Adrenal gland (tissue), 12 donors: ENCODE results near the gene ABCC2. TPM values are rescaled to one million over a fixed set of nuclear protein-coding genes. Genes with fewer than 3 reads are reported as not detected.

Source experiments
- DNase-seq, 7 donors: peaks; one replicate each; pipeline ENCODE4 v3.0.0-alpha.2; 2019 to 2020
- H3K27ac ChIP-seq, 5 donors: fragments of 200-600 bp; sonication (generic) in 4 of 5; 1 replicate in 3 of 5; 2 replicates in 2 of 5; pipeline versions ENCODE4 v1.5.1 to v1.8.0; 2016 to 2020; ENCODE audit warnings: mild to moderate bottlenecking in 1 of 5
- H3K27me3 ChIP-seq: fragments of 200-600 bp; 2 replicates; pipeline ENCODE4 v1.8.0; 2021
- H3K36me3 ChIP-seq, 2 donors: fragments of 200-600 bp; replicated peaks in 1 of 2; 1 replicate in 1 of 2; 2 replicates in 1 of 2; pipeline versions ENCODE4 v1.5.1 to v1.8.0; 2018 to 2022
- H3K4me1 ChIP-seq, 2 donors: fragments of 200-600 bp; replicated peaks in 1 of 2; 1 replicate in 1 of 2; 2 replicates in 1 of 2; pipeline versions ENCODE4 v1.5.1 to v1.8.0; 2018 to 2021
- H3K4me3 ChIP-seq, 4 donors: fragments of 200-600 bp; sonication (generic) in 3 of 4; one replicate each; pipeline ENCODE4 v1.5.1; 2016 to 2018
- H3K9me3 ChIP-seq, 3 donors: fragments of 200-600 bp; sonication (generic) in 1 of 3; replicated peaks in 1 of 3; 1 replicate in 2 of 3; 2 replicates in 1 of 3; pipeline versions ENCODE4 v1.5.1 to v1.8.0; 2016 to 2021
- POLR2A ChIP-seq, 2 donors: fragments of 450-650 bp; IDR thresholded peaks; one replicate each; pipeline ENCODE4 v1.6.1; 2017; ENCODE audit warnings: antibody characterized with exemption in 2 of 2, mild to moderate bottlenecking in 2 of 2, moderate library complexity in 1 of 2
- WGBS, 4 donors: extraction: QIAGEN DNeasy Blood & Tissue Kit in 2 of 4; methylation state at CpG; one replicate each; pipeline versions ENCODE4 v1.1.5 to v1.1.7; 2013 to 2017; 5-methylcytosine and 5-hydroxymethylcytosine counted together
- intact Hi-C, 2 donors: fragments of 100-400 bp; cut with DNase I; formaldehyde crosslinking; loops; one replicate each; pipeline versions ENCODE4 v1.14.1 to v1.15.0; 2022 to 2023
- polyA plus RNA-seq, 3 donors: library from polyadenylated mRNA; stranded (reverse); fragments of 200-250 nt in 2 of 3; fragments of 350-450 nt in 1 of 3; fragmentation: Illumina TruSeq in 1 of 3; extraction: RNeasy Lipid Tissue Mini Kit (QIAGEN cat#74804) in 1 of 3; gene quantifications; one replicate each; pipeline ENCODE4 v1.2.3, GENCODE V29; 2013 to 2014
- total RNA-seq, 9 donors: library from RNA; depleted of rRNA in 4 of 9; stranded (reverse); fragments of >200 nt in 4 of 9; fragments of 120-200 nt in 1 of 9; fragmentation: NEBNext Ultra II Directional in 1 of 9; extraction: Animal tissue kit (Norgen Biotek cat#: 25700) in 1 of 9; gene quantifications; one replicate each; pipeline versions ENCODE4 v1.1.0 to v1.2.4, GENCODE V29; 2013 to 2023
- TF ChIP-seq, protein P1 (sequence below), 6 experiments: fragments of 450-650 bp in 4 of 6; fragments of 200-600 bp in 2 of 6; sonication (generic) in 1 of 6; IDR thresholded peaks; 1 replicate in 5 of 6; 2 replicates in 1 of 6; pipeline versions ENCODE4 v1.5.1 to v1.8.0; 2016 to 2021; ENCODE audit warnings: antibody characterized with exemption in 6 of 6, mild to moderate bottlenecking in 2 of 6, moderate library complexity in 1 of 6
- donor health status: healthy with polysubstance abuse.
- donor health status: Bipolar disorder and iron deficiency.
- donor health status: DM: yes; HTN: yes; CAD: no.
- donor health status: DM: no; HTN: no; CAD: no.
- donor health status: DM: no; HTN: no; CAD: no.
- donor health status: DM: yes; HTN: yes; CAD: no.

The ABCC2 gene
- total and polyA plus RNA-seq, 12 donors, result 0.55 to 2.1 (median 0.81) TPM

DNA sequence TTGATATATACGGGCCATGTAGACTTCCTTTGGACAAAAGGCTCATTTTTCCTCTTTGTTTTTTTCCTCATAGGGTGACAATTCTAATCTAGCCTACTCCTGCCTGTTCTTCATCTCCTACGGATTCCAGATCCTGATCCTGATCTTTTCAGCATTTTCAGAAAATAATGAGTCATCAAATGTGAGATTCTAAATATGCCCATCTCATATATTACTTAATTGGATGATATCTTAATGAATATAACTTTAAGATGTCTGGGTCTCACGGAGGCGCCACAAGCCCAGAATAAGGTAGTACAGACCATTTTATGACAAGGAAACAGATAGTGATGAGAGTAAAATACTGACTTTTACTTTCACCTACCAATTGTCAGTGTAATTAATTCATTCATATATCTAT, 11.4 kb downstream of the ABCC2 start:
- H3K27me3 ChIP-seq, result no peaks in the 10 kb centered on the region
- no peak for TF ChIP-seq POLR2A (IDR thresholded peaks at IDR 0.05)
- TF ChIP-seq, protein P1, sequence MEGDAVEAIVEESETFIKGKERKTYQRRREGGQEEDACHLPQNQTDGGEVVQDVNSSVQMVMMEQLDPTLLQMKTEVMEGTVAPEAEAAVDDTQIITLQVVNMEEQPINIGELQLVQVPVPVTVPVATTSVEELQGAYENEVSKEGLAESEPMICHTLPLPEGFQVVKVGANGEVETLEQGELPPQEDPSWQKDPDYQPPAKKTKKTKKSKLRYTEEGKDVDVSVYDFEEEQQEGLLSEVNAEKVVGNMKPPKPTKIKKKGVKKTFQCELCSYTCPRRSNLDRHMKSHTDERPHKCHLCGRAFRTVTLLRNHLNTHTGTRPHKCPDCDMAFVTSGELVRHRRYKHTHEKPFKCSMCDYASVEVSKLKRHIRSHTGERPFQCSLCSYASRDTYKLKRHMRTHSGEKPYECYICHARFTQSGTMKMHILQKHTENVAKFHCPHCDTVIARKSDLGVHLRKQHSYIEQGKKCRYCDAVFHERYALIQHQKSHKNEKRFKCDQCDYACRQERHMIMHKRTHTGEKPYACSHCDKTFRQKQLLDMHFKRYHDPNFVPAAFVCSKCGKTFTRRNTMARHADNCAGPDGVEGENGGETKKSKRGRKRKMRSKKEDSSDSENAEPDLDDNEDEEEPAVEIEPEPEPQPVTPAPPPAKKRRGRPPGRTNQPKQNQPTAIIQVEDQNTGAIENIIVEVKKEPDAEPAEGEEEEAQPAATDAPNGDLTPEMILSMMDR (IDR thresholded peaks at IDR 0.05), result no peak
- intact Hi-C loops, result no loop called here
- no peaks in the 10 kb centered on the region for H3K36me3 ChIP-seq
- no peak overlapping the region for H3K4me3 ChIP-seq
- no peaks in the 10 kb centered on the region for H3K4me1 ChIP-seq
- no peaks in the 10 kb centered on the region for H3K9me3 ChIP-seq
- WGBS, 4 donors, result 88 to 98% (median 92%) methylated on average over 4 of the region's 4 CpGs
- no peak for DNase-seq
- no peak overlapping the region for H3K27ac ChIP-seq

DNA sequence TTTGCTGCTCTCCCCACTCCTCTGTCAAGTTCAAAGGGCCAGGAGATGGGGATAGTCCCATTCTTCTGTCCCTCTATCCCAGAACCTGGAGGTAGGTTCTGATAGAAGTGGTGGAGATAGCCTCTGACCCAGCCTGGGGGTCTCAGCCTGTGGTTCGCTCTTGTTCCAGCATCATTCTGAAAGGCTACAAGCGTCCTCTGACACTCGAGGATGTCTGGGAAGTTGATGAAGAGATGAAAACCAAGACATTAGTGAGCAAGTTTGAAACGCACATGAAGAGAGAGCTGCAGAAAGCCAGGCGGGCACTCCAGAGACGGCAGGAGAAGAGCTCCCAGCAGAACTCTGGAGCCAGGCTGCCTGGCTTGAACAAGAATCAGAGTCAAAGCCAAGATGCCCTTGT, 14.5 kb downstream of the ABCC2 start:
- no peak for TF ChIP-seq POLR2A (IDR thresholded peaks at IDR 0.05)
- TF ChIP-seq, protein P1 (IDR thresholded peaks at IDR 0.05), result no peak

DNA sequence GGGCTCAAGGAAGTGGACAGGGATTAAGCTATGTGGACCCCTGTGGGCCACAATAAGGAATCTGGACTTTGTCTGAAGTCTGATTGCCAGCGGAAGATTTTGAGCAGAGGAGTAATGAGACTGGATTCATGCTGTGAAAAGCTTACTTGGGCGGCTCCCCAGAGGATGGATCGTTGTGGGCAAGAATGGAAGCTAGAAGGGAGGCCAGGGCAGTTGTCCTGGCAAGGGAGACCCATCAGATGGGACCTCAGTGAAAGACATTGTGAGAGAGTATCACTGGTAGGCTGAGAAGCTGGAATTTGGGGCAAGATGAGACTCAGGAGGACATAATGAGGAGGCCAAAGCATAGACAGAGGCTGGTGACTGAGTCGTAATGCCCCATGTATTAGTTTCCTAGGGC, 15.6 kb downstream of the ABCC2 start:
- no peak overlapping the region for H3K27ac ChIP-seq
- TF ChIP-seq, protein P1 (IDR thresholded peaks at IDR 0.05), result no peak
- TF ChIP-seq POLR2A (IDR thresholded peaks at IDR 0.05), result no peak
- H3K36me3 ChIP-seq, result no peaks in the 10 kb centered on the region
- 84 to 92% (median 86%) methylated on average over 4 of the region's 4 CpGs for WGBS, 4 donors
- no peaks in the 10 kb centered on the region for H3K9me3 ChIP-seq
- no peak overlapping the region for H3K4me3 ChIP-seq
- intact Hi-C loops, result no loop called here
- no peaks in the 10 kb centered on the region for H3K4me1 ChIP-seq
- DNase-seq, result no peak
- H3K27me3 ChIP-seq, result no peaks in the 10 kb centered on the region

More for the DNA sequence above, 14.5 kb downstream of the ABCC2 start:
- H3K27me3 ChIP-seq, result no peaks in the 10 kb centered on the region
- no peak overlapping the region for H3K4me3 ChIP-seq
- 89 to 92% (median 92%) methylated on average over 6 of the region's 6 CpGs for WGBS, 4 donors
- no peak overlapping the region for H3K27ac ChIP-seq
- no peaks in the 10 kb centered on the region for H3K36me3 ChIP-seq
- intact Hi-C loops, result no loop called here
- DNase-seq, result no peak
- no peaks in the 10 kb centered on the region for H3K4me1 ChIP-seq
- H3K9me3 ChIP-seq, result no peaks in the 10 kb centered on the region

DNA sequence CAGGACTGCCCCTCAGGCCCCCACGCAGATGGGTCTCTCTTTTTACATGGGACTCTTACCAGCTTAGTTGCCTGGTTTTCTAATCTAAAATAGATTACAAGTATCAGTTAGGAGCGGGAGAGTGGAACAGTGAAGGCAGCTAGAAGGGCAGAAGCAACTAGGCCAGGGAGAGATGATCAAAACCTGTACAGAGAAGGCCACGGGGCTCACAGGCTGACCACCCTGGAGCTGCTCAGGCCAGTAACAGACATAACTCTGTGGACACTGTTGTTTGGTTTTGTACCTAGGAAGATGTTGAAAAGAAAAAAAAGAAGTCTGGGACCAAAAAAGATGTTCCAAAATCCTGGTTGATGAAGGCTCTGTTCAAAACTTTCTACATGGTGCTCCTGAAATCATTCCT, 16.5 kb downstream of the ABCC2 start:
- Histone ChIP-seq H3K4me3 (no peak overlapping the region), H3K36me3 (no peaks in the 10 kb centered on the region), H3K27ac (no peak overlapping the region), H3K27me3 (no peaks in the 10 kb centered on the region), H3K9me3 (no peaks in the 10 kb centered on the region), H3K4me1 (no peaks in the 10 kb centered on the region)
- intact Hi-C loops, result no loop called here
- TF ChIP-seq POLR2A (IDR thresholded peaks at IDR 0.05), result no peak
- TF ChIP-seq, protein P1 (IDR thresholded peaks at IDR 0.05), result no peak
- DNase-seq, result no peak
- 76 to 91% (median 87%) methylated on average over 3 of the region's 3 CpGs for whole genome bisulfite sequencing, 4 donors
